Renal cortex interstitium (tissue), 11 donors: ENCODE results near the gene INCENP. TPM values are rescaled to one million over a fixed set of nuclear protein-coding genes. Genes with fewer than 3 reads are reported as not detected.

Experiments
- DNase-seq, 11 donors: peaks; one replicate each; pipeline ENCODE4 v3.0.0-alpha.2; 2013; ENCODE audit warnings: low read depth in 9 of 11, low spot score in 4 of 11; ENCODE audit errors: extremely low read depth in 1 of 11
- polyA plus RNA-seq, 3 donors: library from polyadenylated mRNA; unstranded; fragments of 120-200 nt; gene quantifications; one replicate each; pipeline ENCODE4 v1.2.1, GENCODE V29; 2013; ENCODE audit not compliant: insufficient read length in 3 of 3

INCENP gene
- polyA plus RNA-seq, 3 donors, result 35.5 to 43.4 (median 38.9) TPM

DNA sequence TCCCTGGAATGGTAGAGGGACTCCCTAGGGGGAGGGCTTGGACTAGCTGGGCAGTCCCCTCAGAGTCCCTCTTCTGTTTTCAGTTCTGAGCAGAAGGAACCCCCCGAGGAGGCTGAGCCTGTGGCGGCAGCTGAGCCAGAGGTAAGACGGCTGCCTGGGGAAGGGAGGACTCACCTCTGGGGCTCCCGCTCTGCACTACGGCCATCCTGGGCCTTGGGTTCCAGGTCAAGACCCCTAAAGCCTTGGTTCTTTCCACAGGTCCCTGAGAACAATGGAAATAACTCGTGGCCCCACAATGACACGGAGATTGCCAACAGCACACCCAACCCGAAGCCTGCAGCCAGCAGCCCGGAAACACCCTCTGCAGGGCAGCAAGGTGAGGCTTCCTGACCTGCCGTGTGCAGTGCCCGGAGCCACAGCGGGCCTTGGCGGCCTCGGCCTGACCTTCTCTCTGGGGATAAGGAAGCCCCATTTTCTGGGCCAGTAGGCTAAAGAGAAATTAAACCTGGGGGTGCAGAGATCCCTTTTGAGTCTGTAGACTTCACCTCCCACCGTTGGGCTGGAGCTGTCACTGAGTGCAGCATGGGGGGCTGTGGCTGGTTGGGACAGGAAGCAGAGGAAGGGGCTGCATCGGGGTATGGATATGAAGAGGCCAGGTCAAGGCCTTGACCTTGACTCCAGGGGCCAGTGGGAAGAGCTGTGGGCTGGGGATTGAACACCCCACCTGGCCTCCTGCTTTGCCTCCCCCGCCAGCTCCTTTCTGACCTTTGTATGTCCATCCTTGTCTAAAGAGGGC lies 15.0 kb downstream of the INCENP start:
- no peak for DNase-seq

GRCh38 chr11:62139526-62140303 lies 15.9 kb downstream of the INCENP start:
- DNase-seq, result no peak

- no peak for DNase-seq
Observed at GRCh38 chr11:62140304-62141110, 16.7 kb downstream of the INCENP start.

DNA sequence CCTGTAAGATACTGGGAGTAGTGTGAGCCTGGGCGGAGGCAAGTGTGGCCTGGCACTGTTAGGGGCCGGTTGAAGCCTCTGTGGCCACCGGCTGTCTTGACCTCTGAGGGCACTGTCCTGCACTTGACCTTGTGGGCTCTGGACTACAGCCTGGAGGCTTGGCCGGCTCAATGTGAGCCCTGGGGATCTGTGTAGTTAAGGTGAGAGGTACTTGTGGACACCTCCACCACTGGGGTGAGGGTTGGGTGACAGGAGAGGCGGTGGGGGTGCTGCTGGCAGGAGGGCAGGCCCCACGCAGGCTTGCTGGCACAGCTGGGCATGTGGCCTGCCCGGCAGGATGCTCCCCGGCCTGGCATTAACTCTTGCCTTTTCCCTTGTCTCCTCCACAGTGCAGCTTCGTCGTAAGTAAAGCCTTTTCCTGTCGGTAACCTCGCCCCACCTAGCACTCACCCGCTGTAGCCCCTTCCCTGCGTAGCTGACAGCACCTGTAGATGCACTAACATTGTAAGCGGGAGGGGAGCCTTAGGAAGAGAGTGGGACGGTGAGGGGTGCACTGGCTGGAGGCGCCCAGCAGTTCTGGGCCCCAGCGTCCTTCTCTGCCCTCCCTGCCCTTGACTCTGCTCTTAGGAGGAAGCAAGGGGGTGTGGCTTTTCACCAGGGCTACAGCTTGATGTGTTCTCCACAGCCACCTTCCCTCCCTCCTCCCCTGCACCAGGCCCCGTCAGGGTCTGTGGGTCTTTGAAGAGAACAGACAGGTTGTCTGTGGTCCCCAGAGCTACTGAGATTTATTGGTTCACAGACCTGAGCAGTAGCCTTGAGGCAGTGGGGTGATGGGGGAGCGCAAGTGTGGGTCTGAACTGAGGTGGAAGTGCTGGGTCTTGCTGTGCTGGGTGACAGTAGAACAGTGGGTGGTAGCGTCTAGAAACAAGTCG lies 17.6 kb downstream of the INCENP start:
- no peak for DNase-seq

GRCh38 chr11:62142043-62142375 lies 18.2 kb downstream of the INCENP start:
- no peak for DNase-seq

GRCh38 chr11:62142921-62143320 lies 19.1 kb downstream of the INCENP start:
- no peak for DNase-seq

GRCh38 chr11:62143727-62144126 lies 19.9 kb downstream of the INCENP start:
- DNase-seq, result no peak

GRCh38 chr11:62144641-62145255 lies 20.9 kb downstream of the INCENP start:
- no peak for DNase-seq

DNA sequence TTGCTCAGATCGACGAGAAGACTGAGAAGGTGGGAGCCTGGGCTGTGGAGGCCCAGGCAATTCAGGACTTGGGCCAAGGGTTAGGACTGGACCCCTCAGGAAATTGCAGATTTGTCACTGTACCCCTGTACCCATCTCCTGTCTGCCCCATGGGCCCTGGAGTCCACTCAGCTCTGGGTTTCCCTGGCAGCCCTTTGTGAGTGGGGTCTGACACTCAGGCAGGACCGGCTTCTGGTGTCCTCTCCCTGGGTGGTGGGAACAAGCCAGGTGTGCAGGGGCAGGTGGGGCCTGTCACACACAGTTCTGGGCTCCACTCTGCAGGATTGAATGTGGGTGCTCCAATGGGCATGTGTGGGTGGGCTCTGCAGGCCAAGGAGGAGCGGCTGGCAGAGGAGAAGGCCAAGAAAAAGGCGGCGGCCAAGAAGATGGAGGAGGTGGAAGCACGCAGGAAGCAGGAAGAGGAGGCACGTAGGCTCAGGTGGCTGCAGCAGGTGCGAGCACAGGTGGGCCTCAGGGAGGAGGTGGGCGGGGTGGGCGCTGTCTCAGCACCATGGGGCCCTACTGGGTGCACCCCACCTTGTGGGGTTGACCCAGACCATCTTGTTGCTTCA lies 21.6 kb downstream of the INCENP start:
- no peak for DNase-seq

- no peak for DNase-seq
Observed at GRCh38 chr11:62146476-62147200, 22.8 kb downstream of the INCENP start.

DNA sequence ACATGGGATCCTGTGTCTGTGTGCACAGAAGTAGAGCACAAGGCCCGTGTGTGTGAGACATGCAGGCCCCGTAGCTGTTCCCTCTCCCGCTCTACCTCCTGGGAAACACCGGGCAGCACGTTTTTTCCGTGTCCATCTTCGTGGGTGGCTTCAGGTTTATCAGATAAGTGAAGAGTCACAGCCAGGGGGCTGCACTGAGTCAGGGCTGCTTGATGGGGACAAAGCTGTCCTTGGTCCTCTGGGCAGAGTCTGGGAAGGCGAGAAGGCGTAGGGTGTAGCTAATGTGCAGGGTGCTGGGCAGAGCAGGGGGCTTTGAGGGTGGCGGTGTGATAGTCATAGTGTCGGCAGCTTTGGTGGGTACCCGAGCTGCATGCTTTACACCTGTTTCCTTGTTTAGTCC lies 23.7 kb downstream of the INCENP start:
- no peak for DNase-seq

DNA sequence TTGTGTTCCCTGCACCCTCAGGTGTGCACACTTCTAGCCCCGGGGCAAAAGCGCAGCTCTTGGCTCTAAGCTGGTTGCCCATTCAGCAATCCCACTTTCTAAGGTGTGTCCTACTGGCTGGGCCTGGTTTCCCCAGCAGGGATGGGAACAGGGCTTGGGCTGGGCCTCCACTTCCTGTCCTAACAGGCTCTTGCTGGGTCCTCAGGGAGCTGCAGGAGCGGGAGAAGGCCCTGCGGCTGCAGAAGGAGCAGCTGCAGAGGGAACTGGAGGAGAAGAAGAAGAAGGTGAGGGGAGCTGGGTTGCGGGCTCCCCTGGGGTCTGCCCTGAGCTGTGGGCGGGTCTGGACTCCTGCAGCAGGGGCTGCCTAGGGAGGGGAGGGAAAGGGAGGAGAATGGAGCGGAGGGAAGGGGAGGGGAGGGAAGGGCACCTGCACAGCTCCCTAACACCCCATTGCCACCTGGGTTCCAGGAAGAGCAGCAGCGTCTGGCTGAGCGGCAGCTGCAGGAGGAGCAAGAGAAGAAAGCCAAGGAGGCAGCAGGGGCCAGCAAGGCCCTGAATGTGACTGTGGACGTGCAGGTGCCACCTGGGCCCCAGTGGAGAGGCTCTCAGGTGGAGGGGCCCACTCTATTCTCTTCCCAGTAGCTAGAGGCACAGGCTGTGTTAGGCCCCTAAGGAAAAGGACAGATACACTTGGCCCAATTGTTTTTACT lies 24.6 kb downstream of the INCENP start:
- DNase-seq, result no peak

GRCh38 chr11:62149986-62150886 lies 26.4 kb downstream of the INCENP start:
- DNase-seq, result no peak

- DNase-seq, result no peak
Observed at GRCh38 chr11:62150887-62151736, 27.3 kb downstream of the INCENP start.

DNA sequence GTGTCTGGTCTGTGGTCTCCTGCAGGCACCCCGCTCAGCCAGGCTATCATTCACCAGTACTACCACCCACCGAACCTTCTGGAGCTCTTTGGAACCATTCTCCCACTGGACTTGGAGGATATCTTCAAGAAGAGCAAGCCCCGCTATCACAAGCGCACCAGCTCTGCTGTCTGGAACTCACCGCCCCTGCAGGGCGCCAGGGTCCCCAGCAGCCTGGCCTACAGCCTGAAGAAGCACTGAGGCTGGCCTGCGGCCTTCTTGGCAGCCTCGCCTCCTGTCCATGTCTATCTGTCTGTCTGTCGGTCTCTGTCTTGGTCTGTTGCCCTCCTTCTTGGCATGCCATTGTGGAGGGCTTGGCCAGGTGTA lies 27.9 kb downstream of the INCENP start:
- no peak for DNase-seq
